Tibial nerve (tissue), 4 donors: ENCODE measurements around the gene RHEX.

Experiments used
- CTCF ChIP-seq, 5 experiments: fragments of 200-600 bp in 3 of 5; fragments of 450-650 bp in 2 of 5; sonication (generic) in 3 of 5; IDR thresholded peaks; one replicate each; pipeline ENCODE4 v1.5.1; 2016 to 2019; ENCODE audit warnings: antibody characterized with exemption in 5 of 5, mild to moderate bottlenecking in 3 of 5, moderate library complexity in 2 of 5
- EP300 ChIP-seq, 2 donors: sonication (generic); formaldehyde crosslinking; IDR thresholded peaks; one replicate each; pipeline ENCODE4 v1.6.1; 2017; ENCODE audit warnings: antibody characterized with exemption in 2 of 2, mild to moderate bottlenecking in 1 of 2
- POLR2A ChIP-seq, 2 donors: fragments of 450-650 bp; IDR thresholded peaks; one replicate each; pipeline ENCODE4 v1.6.1; 2017; ENCODE audit warnings: antibody characterized with exemption in 2 of 2, mild to moderate bottlenecking in 2 of 2, moderate library complexity in 2 of 2

- TF ChIP-seq CTCF (IDR thresholded peaks at IDR 0.05) (peak in 4 of 5 experiments; percentile 44 to 69 (median 65)), EP300 (IDR thresholded peaks at IDR 0.05) (no peak), POLR2A (IDR thresholded peaks at IDR 0.05) (no peak)
These were observed 22.3 kb upstream of the RHEX start for GRCh38 chr1:206030714-206031113.
